Ishikawa (cell line): Measurements from ENCODE around the gene NUP35.

ENCODE experiments used
- CEBPB ChIP-seq: IDR thresholded peaks from 2 replicates; pipeline ENCODE4 v1.6.1; 2012
- CREB1 ChIP-seq: IDR thresholded peaks from 2 replicates; pipeline ENCODE4 v1.6.1; 2012; ENCODE audit warnings: low read depth
- EGR1 ChIP-seq: IDR thresholded peaks from 2 replicates; pipeline ENCODE4 v1.6.1; 2012
- EP300 ChIP-seq: IDR thresholded peaks from 2 replicates; pipeline ENCODE4 v1.6.1; 2012; ENCODE audit warnings: borderline replicate concordance
- FOXM1 ChIP-seq: IDR thresholded peaks from 2 replicates; pipeline ENCODE4 v1.6.1; 2012; ENCODE audit warnings: low read depth, borderline replicate concordance
- NFIC ChIP-seq: IDR thresholded peaks from 2 replicates; pipeline ENCODE4 v1.6.1; 2012
- RAD21 ChIP-seq: IDR thresholded peaks from 2 replicates; pipeline ENCODE4 v1.6.1; 2012; ENCODE audit warnings: low read depth
- TAF1 ChIP-seq: IDR thresholded peaks from 2 replicates; pipeline ENCODE4 v1.6.1; 2012; ENCODE audit warnings: low read depth, mild to moderate bottlenecking
- TCF12 ChIP-seq: IDR thresholded peaks from 2 replicates; pipeline ENCODE4 v1.6.1; 2012; ENCODE audit warnings: low read depth
- TEAD4 ChIP-seq: IDR thresholded peaks from 2 replicates; pipeline ENCODE4 v1.6.1; 2012
- YY1 ChIP-seq: IDR thresholded peaks from 2 replicates; pipeline ENCODE4 v1.6.1; 2012; ENCODE audit warnings: low read depth
- ZBTB7A ChIP-seq: IDR thresholded peaks from 2 replicates; pipeline ENCODE4 v1.6.1; 2012; ENCODE audit warnings: low read depth
- TF ChIP-seq, protein P1 (sequence below): IDR thresholded peaks from 2 replicates; pipeline ENCODE4 v1.6.1; 2012
- TF ChIP-seq, protein P2 (sequence below): IDR thresholded peaks from 2 replicates; pipeline ENCODE4 v1.6.1; 2012
- TF ChIP-seq, protein P3 (sequence below): IDR thresholded peaks from 2 replicates; pipeline ENCODE4 v1.6.1; 2012; ENCODE audit warnings: low read depth, mild to moderate bottlenecking

Gene NUP35

DNA sequence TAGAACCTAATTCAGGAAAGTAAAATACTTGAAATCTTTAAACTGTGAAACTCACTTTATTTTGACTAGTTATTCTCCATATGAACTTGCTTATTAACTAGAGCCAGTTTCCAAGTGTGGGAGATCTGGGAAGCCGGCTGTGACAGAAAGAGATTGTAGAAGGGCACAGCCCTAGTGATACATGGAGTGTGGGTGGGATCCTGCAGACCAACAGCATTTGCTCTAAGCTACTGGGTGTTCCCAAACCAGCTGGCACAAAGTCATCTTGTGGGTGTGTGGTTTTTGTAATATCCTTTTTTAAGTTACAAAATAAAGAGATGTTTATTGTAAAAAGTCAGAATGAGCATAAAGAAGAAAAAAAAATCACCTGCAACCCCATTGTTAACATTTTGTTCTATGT, 42.3 kb upstream of the NUP35 start:
- TF ChIP-seq CEBPB (no peak), YY1 (no peak), EP300 (no peak), EGR1 (no peak), TAF1 (no peak), TCF12 (no peak), NFIC (no peak), RAD21 (no peak), ZBTB7A (no peak), FOXM1 (no peak), CREB1 (no peak), TEAD4 (no peak)
- TF ChIP-seq, protein P1, sequence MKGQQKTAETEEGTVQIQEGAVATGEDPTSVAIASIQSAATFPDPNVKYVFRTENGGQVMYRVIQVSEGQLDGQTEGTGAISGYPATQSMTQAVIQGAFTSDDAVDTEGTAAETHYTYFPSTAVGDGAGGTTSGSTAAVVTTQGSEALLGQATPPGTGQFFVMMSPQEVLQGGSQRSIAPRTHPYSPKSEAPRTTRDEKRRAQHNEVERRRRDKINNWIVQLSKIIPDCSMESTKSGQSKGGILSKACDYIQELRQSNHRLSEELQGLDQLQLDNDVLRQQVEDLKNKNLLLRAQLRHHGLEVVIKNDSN, result no peak
- TF ChIP-seq, protein P2, sequence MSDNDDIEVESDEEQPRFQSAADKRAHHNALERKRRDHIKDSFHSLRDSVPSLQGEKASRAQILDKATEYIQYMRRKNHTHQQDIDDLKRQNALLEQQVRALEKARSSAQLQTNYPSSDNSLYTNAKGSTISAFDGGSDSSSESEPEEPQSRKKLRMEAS, result no peak
- TF ChIP-seq, protein P3, sequence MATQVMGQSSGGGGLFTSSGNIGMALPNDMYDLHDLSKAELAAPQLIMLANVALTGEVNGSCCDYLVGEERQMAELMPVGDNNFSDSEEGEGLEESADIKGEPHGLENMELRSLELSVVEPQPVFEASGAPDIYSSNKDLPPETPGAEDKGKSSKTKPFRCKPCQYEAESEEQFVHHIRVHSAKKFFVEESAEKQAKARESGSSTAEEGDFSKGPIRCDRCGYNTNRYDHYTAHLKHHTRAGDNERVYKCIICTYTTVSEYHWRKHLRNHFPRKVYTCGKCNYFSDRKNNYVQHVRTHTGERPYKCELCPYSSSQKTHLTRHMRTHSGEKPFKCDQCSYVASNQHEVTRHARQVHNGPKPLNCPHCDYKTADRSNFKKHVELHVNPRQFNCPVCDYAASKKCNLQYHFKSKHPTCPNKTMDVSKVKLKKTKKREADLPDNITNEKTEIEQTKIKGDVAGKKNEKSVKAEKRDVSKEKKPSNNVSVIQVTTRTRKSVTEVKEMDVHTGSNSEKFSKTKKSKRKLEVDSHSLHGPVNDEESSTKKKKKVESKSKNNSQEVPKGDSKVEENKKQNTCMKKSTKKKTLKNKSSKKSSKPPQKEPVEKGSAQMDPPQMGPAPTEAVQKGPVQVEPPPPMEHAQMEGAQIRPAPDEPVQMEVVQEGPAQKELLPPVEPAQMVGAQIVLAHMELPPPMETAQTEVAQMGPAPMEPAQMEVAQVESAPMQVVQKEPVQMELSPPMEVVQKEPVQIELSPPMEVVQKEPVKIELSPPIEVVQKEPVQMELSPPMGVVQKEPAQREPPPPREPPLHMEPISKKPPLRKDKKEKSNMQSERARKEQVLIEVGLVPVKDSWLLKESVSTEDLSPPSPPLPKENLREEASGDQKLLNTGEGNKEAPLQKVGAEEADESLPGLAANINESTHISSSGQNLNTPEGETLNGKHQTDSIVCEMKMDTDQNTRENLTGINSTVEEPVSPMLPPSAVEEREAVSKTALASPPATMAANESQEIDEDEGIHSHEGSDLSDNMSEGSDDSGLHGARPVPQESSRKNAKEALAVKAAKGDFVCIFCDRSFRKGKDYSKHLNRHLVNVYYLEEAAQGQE, result no peak

DNA sequence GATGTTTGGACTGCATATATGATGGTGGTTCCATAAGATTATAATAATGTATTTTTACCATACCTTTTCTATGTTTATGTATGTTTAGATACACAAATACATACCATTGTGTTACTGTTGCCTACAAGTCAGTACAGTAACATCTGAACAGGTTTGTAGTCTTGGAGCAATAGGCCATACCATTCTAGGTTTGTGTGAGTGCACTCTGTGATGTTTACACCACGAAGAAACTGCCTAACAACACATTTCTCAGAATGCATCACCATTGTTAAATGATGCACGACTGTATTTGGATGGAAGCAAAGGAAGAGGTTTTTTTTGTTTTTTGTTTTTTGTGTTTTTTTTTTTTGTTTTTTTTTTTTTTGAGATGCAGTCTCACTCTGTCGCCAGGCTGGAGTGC, 36.2 kb upstream of the NUP35 start:
- TF ChIP-seq RAD21 (no peak), TAF1 (no peak), YY1 (no peak), EP300 (no peak), ZBTB7A (no peak), EGR1 (no peak), CREB1 (no peak), FOXM1 (no peak)
- TF ChIP-seq, protein P3, result no peak
- TF ChIP-seq, protein P2, result no peak
- TF ChIP-seq, protein P1, result no peak

DNA sequence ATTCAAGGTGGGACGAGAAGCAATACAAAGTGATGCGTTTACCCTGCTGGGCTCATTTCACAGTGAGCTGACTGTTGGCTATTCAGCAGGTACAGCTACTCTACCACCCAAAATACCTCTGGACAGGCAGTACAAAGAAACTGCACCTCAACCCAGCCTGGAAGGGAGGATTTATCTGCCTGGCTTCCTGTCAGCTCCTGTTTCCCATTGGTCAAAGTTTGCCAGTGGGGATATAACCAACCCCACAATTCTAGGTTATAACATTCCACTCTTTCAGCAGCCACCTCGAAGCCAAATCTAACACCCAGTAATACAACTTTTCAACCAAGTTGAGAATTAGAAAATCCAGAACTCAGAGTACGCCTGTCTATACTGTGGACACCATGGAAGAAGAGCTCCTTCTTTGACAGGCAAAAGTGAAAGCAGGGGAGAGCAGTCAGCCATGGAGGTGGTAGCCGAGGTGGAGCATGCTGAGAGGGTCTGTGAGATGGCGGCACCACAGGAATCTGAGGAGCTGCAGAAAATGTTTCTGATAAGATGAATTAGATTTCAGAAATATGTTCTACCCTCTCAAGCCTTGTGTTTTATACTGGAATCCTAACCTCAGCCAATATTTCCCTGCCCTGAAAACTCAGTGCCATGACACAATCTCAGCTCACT, 34.9 kb upstream of the NUP35 start:
- TF ChIP-seq EP300, result no peak
- TF ChIP-seq TEAD4, result no peak
- TF ChIP-seq CEBPB, result no peak
- TF ChIP-seq TCF12, result no peak
- TF ChIP-seq CREB1, result no peak
- no peak for TF ChIP-seq TAF1
- TF ChIP-seq, protein P2, result no peak
- TF ChIP-seq, protein P1, result no peak
- TF ChIP-seq FOXM1, result no peak
- no peak for TF ChIP-seq NFIC
- TF ChIP-seq YY1, result no peak
- TF ChIP-seq ZBTB7A, result no peak
- no peak for TF ChIP-seq EGR1
- no peak for TF ChIP-seq RAD21

DNA sequence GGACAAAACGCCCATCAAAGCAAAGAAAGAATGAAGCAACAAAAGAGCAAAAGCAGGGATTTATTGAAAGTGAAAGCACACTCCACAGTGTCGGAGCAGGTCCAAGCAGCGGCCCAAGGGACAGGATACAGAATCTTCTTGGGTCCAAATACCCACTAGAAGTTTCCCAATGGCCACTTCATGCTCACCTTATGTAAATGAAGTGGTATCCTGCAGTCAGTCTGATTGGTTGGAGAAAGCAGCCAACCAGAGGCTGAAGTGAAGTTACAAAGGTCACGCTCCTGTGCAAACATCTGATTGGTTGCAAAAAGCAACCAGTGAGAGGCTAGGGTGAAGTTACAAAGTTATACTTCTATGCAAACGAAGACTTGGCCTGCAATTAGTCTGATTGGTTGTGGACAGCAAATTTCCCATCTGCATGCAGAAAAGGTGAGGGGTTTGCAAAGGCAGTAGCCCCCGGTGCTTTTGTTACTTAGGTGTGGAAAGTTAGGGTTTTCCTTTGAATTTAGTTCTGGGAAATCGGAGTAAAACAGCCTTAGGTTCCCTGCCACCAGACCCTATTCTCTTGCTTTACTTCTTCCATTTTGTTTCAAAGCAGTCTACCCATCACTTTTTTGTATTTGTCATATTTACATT, 32.8 kb upstream of the NUP35 start:
- TF ChIP-seq, protein P1, result no peak
- no peak for TF ChIP-seq RAD21
- TF ChIP-seq, protein P3, result no peak
- TF ChIP-seq EGR1, result no peak
- no peak for TF ChIP-seq ZBTB7A
- no peak for TF ChIP-seq YY1
- TF ChIP-seq TAF1, result no peak
- no peak for TF ChIP-seq TCF12
- TF ChIP-seq, protein P2, result no peak
- TF ChIP-seq CEBPB, result no peak
- no peak for TF ChIP-seq TEAD4
- no peak for TF ChIP-seq FOXM1
- TF ChIP-seq CREB1, result no peak
- TF ChIP-seq NFIC, result no peak
